SK-N-SH (cell line): ENCODE data around the gene TEP1. TPM values are rescaled to one million over a fixed set of nuclear protein-coding genes. Genes with fewer than 3 reads are reported as not detected.
"Not testable (repeated sequence)": the region's sequence is repeated elsewhere in the genome, so short reads cannot be mapped to it uniquely, and the experiment has no call there.

Source experiments
- CTCF ChIA-PET: fragments of 300-600, 350-600 bp; formaldehyde crosslinking; extraction: SDS; loops from one replicate; lab custom pipeline; 2021; lab: Yijun Ruan, JAX
- POLR2A ChIA-PET: fragments of 350-600 bp; sonication (Branson Sonifier 250); formaldehyde crosslinking; extraction: SDS; loops from one replicate; lab custom pipeline; 2020; ENCODE audit warnings: antibody characterized with exemption, inconsistent platforms; lab: Yijun Ruan, JAX
- DNase-seq: peaks from one replicate; pipeline ENCODE4 v3.0.0; 2012
- H2AFZ ChIP-seq: fragments of 200-600 bp; sonication (generic); 2 replicates; pipeline ENCODE4 v1.8.1; 2016; ENCODE audit warnings: antibody characterized with exemption, mild to moderate bottlenecking, low read depth
- H3F3A ChIP-seq: fragments of 200-600 bp; sonication (generic); replicated peaks from 2 replicates; pipeline ENCODE3; 2016; ENCODE audit warnings: antibody characterized with exemption, mild to moderate bottlenecking; ENCODE audit not compliant: insufficient read depth
- H3K27ac ChIP-seq, 2 experiments: fragments of 200-500 bp in 1 of 2; fragments of 200-600 bp in 1 of 2; sonication (Bioruptor generic) in 1 of 2; sonication (generic), shearing (Covaris generic) in 1 of 2; 2 replicates each; pipeline versions ENCODE4 v1.5.1 to v1.6.1; 2014 to 2016; ENCODE audit warnings: low read depth in 2 of 2, inconsistent platforms in 1 of 2, low read length in 1 of 2, mild to moderate bottlenecking in 1 of 2, mixed read lengths in 1 of 2
- H3K27me3 ChIP-seq: fragments of 200-600 bp; sonication (generic), shearing (Covaris generic); 2 replicates; pipeline ENCODE4 v1.6.1; 2016; ENCODE audit warnings: mixed run types; ENCODE audit not compliant: insufficient read depth
- H3K36me3 ChIP-seq, 2 experiments: fragments of 200-500 bp in 1 of 2; fragments of 200-600 bp in 1 of 2; sonication (Bioruptor generic) in 1 of 2; sonication (generic) in 1 of 2; replicated peaks in 1 of 2; 2 replicates each; pipeline versions ENCODE3 to v1.5.1; 2014 to 2016; ENCODE audit warnings: low read length in 1 of 2, mild to moderate bottlenecking in 1 of 2; ENCODE audit not compliant: insufficient read depth in 2 of 2, control insufficient read depth in 1 of 2
- H3K4me1 ChIP-seq, 2 experiments: fragments of 200-500 bp in 1 of 2; fragments of 200-600 bp in 1 of 2; sonication (Bioruptor generic) in 1 of 2; sonication (generic), shearing (Covaris generic) in 1 of 2; 2 replicates each; pipeline versions ENCODE4 v1.5.1 to v1.6.1; 2014 to 2016; ENCODE audit warnings: low read depth in 1 of 2, low read length in 1 of 2, mixed run types in 1 of 2; ENCODE audit not compliant: insufficient read depth in 2 of 2, control insufficient read depth in 1 of 2
- H3K4me2 ChIP-seq: fragments of 200-600 bp; sonication (generic), shearing (Covaris generic); 2 replicates; pipeline ENCODE4 v1.6.1; 2017; ENCODE audit warnings: mixed run types
- H3K4me3 ChIP-seq, 2 experiments: fragments of 200-500 bp in 1 of 2; fragments of 200-600 bp in 1 of 2; sonication (Bioruptor generic) in 1 of 2; sonication (generic), shearing (Covaris generic) in 1 of 2; 2 replicates each; pipeline versions ENCODE4 v1.5.1 to v1.8.1; 2014 to 2016; ENCODE audit warnings: low read depth in 2 of 2, inconsistent platforms in 1 of 2, low read length in 1 of 2, mild to moderate bottlenecking in 1 of 2, mixed read lengths in 1 of 2, moderate library complexity in 1 of 2
- H3K79me2 ChIP-seq: fragments of 200-600 bp; sonication (generic); 2 replicates; pipeline ENCODE4 v1.8.1; 2017; ENCODE audit warnings: mild to moderate bottlenecking; ENCODE audit not compliant: insufficient read depth
- H3K9ac ChIP-seq: fragments of 200-600 bp; sonication (generic); 2 replicates; pipeline ENCODE4 v1.6.1; 2017; ENCODE audit warnings: mixed run types
- H3K9me2 ChIP-seq: fragments of 200-600 bp; sonication (generic); 2 replicates; pipeline ENCODE4 v1.6.1; 2017; ENCODE audit warnings: mixed run types
- H3K9me3 ChIP-seq: fragments of 200-600 bp; sonication (generic); 2 replicates; pipeline ENCODE4 v1.6.1; 2017; ENCODE audit warnings: mixed run types, mild to moderate bottlenecking, moderate library complexity
- H4K20me1 ChIP-seq: fragments of 200-600 bp; sonication (generic); 2 replicates; pipeline ENCODE4 v1.6.1; 2017; ENCODE audit warnings: mild to moderate bottlenecking, mixed run types; ENCODE audit not compliant: insufficient read depth
- GABPA ChIP-seq: IDR thresholded peaks from 2 replicates; pipeline ENCODE4 v1.4.0; 2012; ENCODE audit warnings: low read depth, mild to moderate bottlenecking
- MXI1 ChIP-seq: IDR thresholded peaks from 2 replicates; pipeline ENCODE4 v1.6.1; 2012; ENCODE audit warnings: mild to moderate bottlenecking, low read depth, low read length, improper control_type of control experiment
- POLR2AphosphoS5 ChIP-seq: IDR thresholded peaks from 2 replicates; pipeline ENCODE4 v1.6.1; 2012; ENCODE audit warnings: low read depth, low read length
- RFX5 ChIP-seq: IDR thresholded peaks from 2 replicates; pipeline ENCODE4 v1.6.1; 2012; ENCODE audit warnings: mild to moderate bottlenecking, improper control_type of control experiment, low read length
- SIN3A ChIP-seq: IDR thresholded peaks from 2 replicates; pipeline ENCODE4 v1.6.1; 2012; ENCODE audit warnings: low read depth, mild to moderate bottlenecking, low read length, moderate library complexity, borderline replicate concordance
- TCF12 ChIP-seq: IDR thresholded peaks from 2 replicates; pipeline ENCODE4 v1.4.0; 2012
- YY1 ChIP-seq: IDR thresholded peaks from 2 replicates; pipeline ENCODE4 v1.4.0; 2012; ENCODE audit warnings: low read depth, mild to moderate bottlenecking
- WGBS: methylation state at CpG from one replicate; pipeline ENCODE4 v1.1.6; 2017; ENCODE audit warnings: low lambda C conversion rate; 5-methylcytosine and 5-hydroxymethylcytosine counted together
- polyA plus RNA-seq, 3 experiments: library from polyadenylated mRNA; depleted of rRNA; stranded (reverse); fragments of >200 nt; gene quantifications; 2 replicates each; pipeline ENCODE4 v1.2.3, GENCODE V29; 2012
- TF ChIP-seq, protein P1 (sequence below): IDR thresholded peaks from 2 replicates; pipeline ENCODE4 v1.6.1; 2012; ENCODE audit warnings: mild to moderate bottlenecking, low read depth, low read length, moderate library complexity
- TF ChIP-seq, protein P2 (sequence below): IDR thresholded peaks from 2 replicates; pipeline ENCODE4; 2012
- TF ChIP-seq, protein P3 (sequence below): fragments of 150-350 bp; IDR thresholded peaks from 2 replicates; pipeline ENCODE4 v1.6.1; 2017; ENCODE audit warnings: antibody characterized with exemption, low read length, low read depth, borderline replicate concordance

Gene TEP1
- polyA plus RNA-seq, 1 of the 3 experiments (the other 2 are of a cell fraction), result 12.1 TPM

DNA sequence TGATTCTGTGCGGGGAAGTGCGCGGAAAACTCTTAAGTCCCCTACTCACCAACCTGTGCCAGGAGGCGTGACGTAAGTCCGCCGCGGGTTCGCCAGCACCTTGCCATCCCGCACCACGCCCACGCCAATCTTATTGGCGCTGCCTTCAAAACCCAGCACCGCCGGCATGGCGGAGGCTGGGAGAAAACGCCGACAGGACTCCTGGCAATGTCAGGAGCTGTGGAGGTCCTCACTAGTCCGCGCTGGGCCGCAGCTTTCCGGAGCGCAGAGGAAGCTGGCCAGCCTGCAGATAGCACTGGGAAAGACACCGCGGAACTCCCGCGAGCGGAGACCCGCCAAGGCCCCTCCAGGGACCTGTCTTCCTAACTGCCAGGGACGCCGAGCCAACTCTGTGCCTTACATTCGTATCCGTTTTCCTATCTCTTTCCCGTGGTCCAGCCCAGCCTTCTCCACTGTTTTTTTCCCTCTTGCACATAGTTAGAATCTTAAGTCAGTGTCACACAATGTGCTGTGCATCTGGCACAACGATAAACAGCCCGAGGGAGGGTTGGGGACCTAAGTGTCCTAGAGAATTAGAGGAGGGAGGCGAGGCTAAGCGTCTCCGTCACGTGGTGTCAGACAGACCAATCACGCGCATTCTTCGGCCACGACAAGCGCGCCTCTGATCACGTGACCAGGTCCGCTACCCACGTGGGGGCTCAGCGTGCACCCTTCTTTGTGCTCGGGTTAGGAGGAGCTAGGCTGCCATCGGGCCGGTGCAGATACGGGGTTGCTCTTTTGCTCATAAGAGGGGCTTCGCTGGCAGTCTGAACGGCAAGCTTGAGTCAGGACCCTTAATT is 41.4 kb upstream of the TEP1 start, which contains the start of the genes APEX1 and OSGEP (continued):
- TF ChIP-seq, protein P1, sequence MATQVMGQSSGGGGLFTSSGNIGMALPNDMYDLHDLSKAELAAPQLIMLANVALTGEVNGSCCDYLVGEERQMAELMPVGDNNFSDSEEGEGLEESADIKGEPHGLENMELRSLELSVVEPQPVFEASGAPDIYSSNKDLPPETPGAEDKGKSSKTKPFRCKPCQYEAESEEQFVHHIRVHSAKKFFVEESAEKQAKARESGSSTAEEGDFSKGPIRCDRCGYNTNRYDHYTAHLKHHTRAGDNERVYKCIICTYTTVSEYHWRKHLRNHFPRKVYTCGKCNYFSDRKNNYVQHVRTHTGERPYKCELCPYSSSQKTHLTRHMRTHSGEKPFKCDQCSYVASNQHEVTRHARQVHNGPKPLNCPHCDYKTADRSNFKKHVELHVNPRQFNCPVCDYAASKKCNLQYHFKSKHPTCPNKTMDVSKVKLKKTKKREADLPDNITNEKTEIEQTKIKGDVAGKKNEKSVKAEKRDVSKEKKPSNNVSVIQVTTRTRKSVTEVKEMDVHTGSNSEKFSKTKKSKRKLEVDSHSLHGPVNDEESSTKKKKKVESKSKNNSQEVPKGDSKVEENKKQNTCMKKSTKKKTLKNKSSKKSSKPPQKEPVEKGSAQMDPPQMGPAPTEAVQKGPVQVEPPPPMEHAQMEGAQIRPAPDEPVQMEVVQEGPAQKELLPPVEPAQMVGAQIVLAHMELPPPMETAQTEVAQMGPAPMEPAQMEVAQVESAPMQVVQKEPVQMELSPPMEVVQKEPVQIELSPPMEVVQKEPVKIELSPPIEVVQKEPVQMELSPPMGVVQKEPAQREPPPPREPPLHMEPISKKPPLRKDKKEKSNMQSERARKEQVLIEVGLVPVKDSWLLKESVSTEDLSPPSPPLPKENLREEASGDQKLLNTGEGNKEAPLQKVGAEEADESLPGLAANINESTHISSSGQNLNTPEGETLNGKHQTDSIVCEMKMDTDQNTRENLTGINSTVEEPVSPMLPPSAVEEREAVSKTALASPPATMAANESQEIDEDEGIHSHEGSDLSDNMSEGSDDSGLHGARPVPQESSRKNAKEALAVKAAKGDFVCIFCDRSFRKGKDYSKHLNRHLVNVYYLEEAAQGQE, result peak; percentile 5; the same call in 1 of the 2 replicates
- TF ChIP-seq YY1 (peak; percentile 60; the same call in 1 of the 2 replicates), GABPA (no peak; the same call in 1 of the 2 replicates), MXI1 (peak; percentile 97), RFX5 (no peak), TCF12 (no peak), SIN3A (peak; percentile 74; the same call in 1 of the 2 replicates), POLR2AphosphoS5 (peak; percentile 76)
- TF ChIP-seq, protein P2, sequence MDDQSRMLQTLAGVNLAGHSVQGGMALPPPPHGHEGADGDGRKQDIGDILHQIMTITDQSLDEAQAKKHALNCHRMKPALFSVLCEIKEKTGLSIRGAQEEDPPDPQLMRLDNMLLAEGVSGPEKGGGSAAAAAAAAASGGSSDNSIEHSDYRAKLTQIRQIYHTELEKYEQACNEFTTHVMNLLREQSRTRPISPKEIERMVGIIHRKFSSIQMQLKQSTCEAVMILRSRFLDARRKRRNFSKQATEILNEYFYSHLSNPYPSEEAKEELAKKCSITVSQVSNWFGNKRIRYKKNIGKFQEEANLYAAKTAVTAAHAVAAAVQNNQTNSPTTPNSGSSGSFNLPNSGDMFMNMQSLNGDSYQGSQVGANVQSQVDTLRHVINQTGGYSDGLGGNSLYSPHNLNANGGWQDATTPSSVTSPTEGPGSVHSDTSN, result peak; percentile 8; the same call in 1 of the 2 replicates
- TF ChIP-seq, protein P3, sequence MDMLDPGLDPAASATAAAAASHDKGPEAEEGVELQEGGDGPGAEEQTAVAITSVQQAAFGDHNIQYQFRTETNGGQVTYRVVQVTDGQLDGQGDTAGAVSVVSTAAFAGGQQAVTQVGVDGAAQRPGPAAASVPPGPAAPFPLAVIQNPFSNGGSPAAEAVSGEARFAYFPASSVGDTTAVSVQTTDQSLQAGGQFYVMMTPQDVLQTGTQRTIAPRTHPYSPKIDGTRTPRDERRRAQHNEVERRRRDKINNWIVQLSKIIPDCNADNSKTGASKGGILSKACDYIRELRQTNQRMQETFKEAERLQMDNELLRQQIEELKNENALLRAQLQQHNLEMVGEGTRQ, result peak; percentile 99

DNA sequence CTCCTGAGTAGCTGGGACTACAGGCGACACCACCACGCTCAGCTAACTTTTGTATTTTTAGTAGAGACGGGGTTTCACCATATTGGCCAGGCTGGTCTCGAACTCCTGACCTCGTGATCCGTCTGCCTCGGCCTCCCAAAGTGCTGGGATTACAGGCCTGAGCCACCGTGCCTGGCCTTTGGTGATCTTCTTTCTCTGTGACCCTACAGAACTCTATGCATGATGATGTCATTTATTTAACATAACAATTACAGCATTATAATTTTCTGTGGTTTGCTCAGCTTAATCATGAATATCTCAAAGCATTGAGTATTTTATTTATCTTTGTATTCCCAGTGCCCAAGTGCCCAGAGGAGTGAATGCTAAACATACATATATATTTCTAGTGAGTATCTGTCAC is 39.5 kb upstream of the TEP1 start:
- H3K9me3 ChIP-seq, H3F3A ChIP-seq, H4K20me1 ChIP-seq, DNase-seq, H3K9ac ChIP-seq, H3K9me2 ChIP-seq, H3K4me3 ChIP-seq, H3K27me3 ChIP-seq, H2AFZ ChIP-seq, H3K4me2 ChIP-seq, H3K4me1 ChIP-seq, H3K27ac ChIP-seq: not testable (repeated sequence)
- CTCF ChIA-PET, result interaction anchor here (1.6 to 2.7 kb wide), 2 partner anchors 37 to 157 kb away, joined by 5 to 6 read pairs; no protein-coding TSS in a partner anchor
- WGBS, result 98% methylated on average over 8 of the region's 8 CpGs
- peaks cover 45% of the 10 kb centered on the region for H3K79me2 ChIP-seq
- POLR2A ChIA-PET, result interaction anchor here (0.5 kb wide), 1 partner anchor 110 kb away, joined by 5 read pairs; the partner anchor contains the start of gene PARP2
- peaks cover 48 to 57% of the 10 kb centered on the region in 2 experiments for H3K36me3 ChIP-seq
